HL-60 (cell line): Measurements from ENCODE around the gene COLQ.

Experiments
- DNase-seq, 2 experiments: peaks; one replicate each; pipeline ENCODE4 v3.0.0-alpha.2; 2010 to 2020; ENCODE audit warnings: low read depth in 1 of 2, low spot score in 1 of 2
- H3K27ac ChIP-seq: fragments of 250-450 bp; sonication (Bioruptor Pico); replicated peaks from 2 replicates; pipeline ENCODE4 v1.5.1; 2020; ENCODE audit warnings: mild to moderate bottlenecking, moderate library complexity
- H3K27me3 ChIP-seq: fragments of 250-450 bp; sonication (Bioruptor Pico); 2 replicates; pipeline ENCODE4 v1.5.1; 2021; ENCODE audit warnings: mild to moderate bottlenecking, moderate library complexity; ENCODE audit not compliant: insufficient read depth, poor library complexity, severe bottlenecking
- H3K4me3 ChIP-seq: replicated peaks from 2 replicates; pipeline ENCODE4 v1.5.1; 2011; ENCODE audit warnings: mild to moderate bottlenecking, control low read depth, low read length; ENCODE audit not compliant: insufficient read depth
- CTCF ChIP-seq: IDR thresholded peaks from one replicate; pipeline ENCODE4 v1.5.1; 2011; ENCODE audit warnings: low read length, control low read depth, inconsistent platforms; ENCODE audit not compliant: insufficient read depth
- GABPA ChIP-seq: IDR thresholded peaks from 2 replicates; pipeline ENCODE4 v1.6.1; 2012; ENCODE audit warnings: low read depth
- POLR2AphosphoS5 ChIP-seq: IDR thresholded peaks from 2 replicates; pipeline ENCODE4 v1.6.1; 2012; ENCODE audit warnings: low read depth
- REST ChIP-seq: IDR thresholded peaks from 2 replicates; pipeline ENCODE4 v1.6.1; 2012; ENCODE audit warnings: low read depth; ENCODE audit not compliant: insufficient replicate concordance
- SPI1 ChIP-seq: IDR thresholded peaks from 2 replicates; pipeline ENCODE4 v1.6.1; 2012; ENCODE audit warnings: low read depth, mild to moderate bottlenecking, borderline replicate concordance

Gene COLQ

GRCh38 chr3:15405448-15406050 lies 116.0 kb downstream of the COLQ start:
- peak; percentile 22 to 32 for DNase-seq
- Histone ChIP-seq H3K27me3 (no peaks in the 10 kb centered on the region), H3K4me3 (no peak overlapping the region), H3K27ac (no peak overlapping the region)
- TF ChIP-seq POLR2AphosphoS5 (no peak), CTCF (peak; percentile 14)

GRCh38 chr3:15404767-15405166 lies 116.7 kb downstream of the COLQ start:
- TF ChIP-seq REST: no peak
- TF ChIP-seq POLR2AphosphoS5: no peak
- no peak for TF ChIP-seq SPI1
- TF ChIP-seq GABPA: no peak
- no peak for TF ChIP-seq CTCF
- Histone ChIP-seq H3K4me3 (no peak overlapping the region), H3K27ac (0 out of 2 replicates have a peak overlapping the region, but pooled peaks have one; percentile 0), H3K27me3 (no peaks in the 10 kb centered on the region)
- DNase-seq: peak in 1 of 2 experiments; percentile 7

- H3K27ac ChIP-seq: no peak overlapping the region
- TF ChIP-seq CTCF (no peak), REST (no peak), GABPA (no peak), POLR2AphosphoS5 (no peak), SPI1 (no peak)
- no peak overlapping the region for H3K4me3 ChIP-seq
- DNase-seq: no peak
- H3K27me3 ChIP-seq: no peaks in the 10 kb centered on the region
Measured at GRCh38 chr3:15403965-15404364, 117.5 kb downstream of the COLQ start.

GRCh38 chr3:15403495-15403894 lies 118.0 kb downstream of the COLQ start:
- TF ChIP-seq CTCF: no peak
- no peak for TF ChIP-seq SPI1
- no peak for TF ChIP-seq GABPA
- no peak for TF ChIP-seq POLR2AphosphoS5
- TF ChIP-seq REST: no peak
- no peaks in the 10 kb centered on the region for H3K27me3 ChIP-seq
- DNase-seq: no peak
- H3K27ac ChIP-seq: no peak overlapping the region
- H3K4me3 ChIP-seq: no peak overlapping the region
